Endothelial cell of umbilical vein (primary cell): ENCODE results near the gene OST4. TPM values are rescaled to one million over a fixed set of nuclear protein-coding genes. Genes with fewer than 3 reads are reported as not detected.

Source experiments
- BruUV-seq: library from RNA; stranded (reverse); fragments of 400-500 nt; replicated peaks from 2 replicates; lab custom pipeline; 2021; lab: Mats Ljungman, UMichigan
- CTCF ChIA-PET: fragments of 300-600, 350-600 bp; sonication (Branson Sonifier 250); formaldehyde crosslinking; loops from one replicate; lab custom pipeline; 2021; ENCODE audit warnings: antibody characterized with exemption, inconsistent platforms; lab: Charles Lee
- POLR2A ChIA-PET: fragments of 300-600, 350-600 bp; sonication (Branson Sonifier 250); formaldehyde crosslinking; loops from one replicate; lab custom pipeline; 2021; ENCODE audit warnings: antibody characterized with exemption, inconsistent platforms; lab: Charles Lee
- DNase-seq: peaks from one replicate; pipeline ENCODE4 v3.0.0-alpha.2; 2011; ENCODE audit warnings: low read depth, low spot score
- FAIRE-seq: peaks from 2 replicates; lab custom pipeline; 2011; peaks lifted over from hg19 to GRCh38; lab: Jason Lieb, UNC
- H2AFZ ChIP-seq: 2 replicates; pipeline ENCODE4 v1.6.0; 2012; ENCODE audit warnings: low read depth, low read length, control low read depth, inconsistent platforms
- H3K27ac ChIP-seq: 2 replicates; pipeline ENCODE4 v1.5.1; 2011; ENCODE audit warnings: low read depth, mild to moderate bottlenecking, control low read depth, low read length, moderate library complexity; ENCODE audit not compliant: insufficient read depth
- H3K27me3 ChIP-seq, 2 experiments: 2 replicates each; pipeline versions ENCODE4 v1.6.0 to v1.6.1; 2011; ENCODE audit warnings: low read length in 2 of 2, mixed read lengths in 1 of 2; ENCODE audit not compliant: control insufficient read depth in 2 of 2, insufficient read depth in 2 of 2
- H3K36me3 ChIP-seq, 2 experiments: 2 replicates in 1 of 2; 3 replicates in 1 of 2; pipeline ENCODE4 v1.5.1; 2011; ENCODE audit warnings: low read length in 2 of 2, mild to moderate bottlenecking in 1 of 2, moderate library complexity in 1 of 2; ENCODE audit not compliant: control insufficient read depth in 2 of 2, insufficient read depth in 2 of 2; ENCODE audit errors: extremely low read depth in 1 of 2
- H3K4me1 ChIP-seq: 3 replicates; pipeline ENCODE4 v1.5.1; 2011; ENCODE audit warnings: mild to moderate bottlenecking, low read length; ENCODE audit not compliant: control insufficient read depth, insufficient read depth; ENCODE audit errors: extremely low read depth
- H3K4me2 ChIP-seq: 2 replicates; pipeline ENCODE4 v1.6.1; 2011; ENCODE audit warnings: low read length, control low read depth, mixed read lengths; ENCODE audit not compliant: insufficient read depth
- H3K4me3 ChIP-seq, 3 experiments: fragments of 200-600 bp in 1 of 3; sonication (generic), shearing (Covaris generic) in 1 of 3; replicated peaks in 1 of 3; 2 replicates each; pipeline ENCODE4 v1.5.1; 2011 to 2016; ENCODE audit warnings: control low read depth in 3 of 3, low read length in 3 of 3, mild to moderate bottlenecking in 2 of 3, inconsistent platforms in 1 of 3, low read depth in 1 of 3, moderate library complexity in 1 of 3; ENCODE audit not compliant: insufficient read depth in 1 of 3
- H3K79me2 ChIP-seq: 2 replicates; pipeline ENCODE4 v1.6.0; 2012; ENCODE audit warnings: low read length, inconsistent platforms; ENCODE audit not compliant: control insufficient read depth, insufficient read depth
- H3K9ac ChIP-seq: replicated peaks from 2 replicates; pipeline ENCODE3; 2011; ENCODE audit warnings: low read length, control low read depth; ENCODE audit not compliant: insufficient read depth; ENCODE audit errors: extremely low read depth
- H3K9me1 ChIP-seq: replicated peaks from 3 replicates; pipeline ENCODE4 v1.6.0; 2011; ENCODE audit warnings: mild to moderate bottlenecking, low read length; ENCODE audit not compliant: control insufficient read depth, insufficient read depth; ENCODE audit errors: extremely low read depth
- H3K9me3 ChIP-seq: replicated peaks from 2 replicates; pipeline ENCODE4 v1.5.1; 2012; ENCODE audit warnings: low read length, inconsistent platforms; ENCODE audit not compliant: control insufficient read depth, insufficient read depth
- H4K20me1 ChIP-seq: replicated peaks from 2 replicates; pipeline ENCODE3; 2011; ENCODE audit warnings: mild to moderate bottlenecking, low read length; ENCODE audit not compliant: control insufficient read depth, insufficient read depth; ENCODE audit errors: extremely low read depth
- EZH2 ChIP-seq: IDR thresholded peaks from 2 replicates; pipeline ENCODE4 v1.6.1; 2012; ENCODE audit warnings: borderline replicate concordance, low read depth, mild to moderate bottlenecking, moderate library complexity, low read length, inconsistent platforms; ENCODE audit not compliant: severe bottlenecking
- FOS ChIP-seq: IDR thresholded peaks from 2 replicates; pipeline ENCODE4 v1.6.1; 2011; ENCODE audit warnings: mild to moderate bottlenecking, low read length, moderate library complexity, borderline replicate concordance; ENCODE audit not compliant: insufficient read depth
- GATA2 ChIP-seq: IDR thresholded peaks from 2 replicates; pipeline ENCODE4 v1.7.0; 2011; ENCODE audit warnings: low read depth, mild to moderate bottlenecking, moderate library complexity, mixed read lengths, low read length; ENCODE audit not compliant: insufficient read length, insufficient read depth
- JUN ChIP-seq: IDR thresholded peaks from 2 replicates; pipeline ENCODE4 v1.6.1; 2011; ENCODE audit warnings: borderline replicate concordance, low read depth; ENCODE audit not compliant: insufficient read length, insufficient read depth
- MAX ChIP-seq: IDR thresholded peaks from 2 replicates; pipeline ENCODE4 v1.6.1; 2011; ENCODE audit not compliant: insufficient read depth, insufficient read length
- MYC ChIP-seq: IDR thresholded peaks from one replicate; pipeline ENCODE4 v1.6.1; 2011; ENCODE audit warnings: mild to moderate bottlenecking, low read depth, low read length
- POLR2A ChIP-seq: IDR thresholded peaks from 2 replicates; pipeline ENCODE4 v1.6.1; 2012; ENCODE audit warnings: low read depth, mild to moderate bottlenecking, control low read depth, low read length
- POLR2AphosphoS5 ChIP-seq: IDR thresholded peaks from 2 replicates; pipeline ENCODE4 v1.6.1; 2012; ENCODE audit warnings: low read depth, mild to moderate bottlenecking, control low read depth, low read length, moderate library complexity; ENCODE audit not compliant: insufficient read depth
- dilution Hi-C: fragments of 300-500 bp; cut with MboI; formaldehyde crosslinking; loops from one replicate; pipeline ENCODE4 v1.15.0; 2019; ENCODE audit warnings: low sequenced_read_pairs; ENCODE audit not compliant: extremely low pct_ligation_motif_present
- intact Hi-C: fragments of 100-400 bp; cut with micrococcal nuclease; formaldehyde crosslinking; loops from one replicate; pipeline ENCODE4 v1.10.0; 2022
- polyA plus RNA-seq, 4 experiments: library from polyadenylated mRNA; depleted of rRNA in 3 of 4; stranded (reverse) in 3 of 4; unstranded in 1 of 4; fragments of >200 nt; gene quantifications; 2 replicates each; pipeline versions ENCODE4 v1.2.1 to v1.2.3, GENCODE V29; 2011 to 2012; ENCODE audit warnings: missing spikeins in 1 of 4
- total RNA-seq: library from RNA; stranded (reverse); gene quantifications from 2 replicates; pipeline ENCODE4 v1.2.3, GENCODE V29; 2021
- TF ChIP-seq, protein P1 (sequence below), 2 donors: IDR thresholded peaks; 1 replicate in 1 of 2; 2 replicates in 1 of 2; pipeline ENCODE4 v1.5.1; 2011; ENCODE audit warnings: low read length in 2 of 2, mild to moderate bottlenecking in 2 of 2, moderate library complexity in 2 of 2, control low read depth in 1 of 2, inconsistent platforms in 1 of 2, low read depth in 1 of 2; ENCODE audit not compliant: insufficient read depth in 1 of 2; ENCODE audit errors: extremely low read depth in 1 of 2

Gene OST4
- total and polyA plus RNA-seq, 2 donors (not counting 3 experiments of a cell fraction or from before 2014, with no cell fraction given) = 415 to 1,189 TPM

DNA sequence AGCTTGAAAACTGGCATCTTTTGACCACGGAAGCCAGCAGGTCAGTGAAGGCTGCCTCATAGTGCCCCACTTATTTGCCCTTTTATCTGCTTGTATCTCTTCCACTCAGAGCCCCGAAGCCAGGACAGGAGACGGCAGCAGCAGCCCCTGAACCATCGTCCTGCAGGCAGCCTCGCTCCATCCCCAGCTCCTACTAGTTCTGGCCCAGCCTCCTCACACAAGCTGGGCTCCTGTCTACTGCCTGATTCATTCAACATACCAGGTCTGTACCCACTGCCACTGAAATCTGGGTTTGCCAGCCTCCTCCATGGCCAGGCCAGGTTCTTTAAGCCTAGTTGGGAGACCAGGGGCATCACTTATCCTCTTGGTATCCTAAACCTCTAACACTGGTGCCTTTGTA, 4.1 kb downstream of the OST4 start:
- CTCF ChIA-PET = interaction anchor here (0.8 kb wide), 1 partner anchor 11 kb away, joined by 3 read pairs; no protein-coding TSS in a partner anchor
- dilution Hi-C loops = no loop called here
- no peak for DNase-seq
- Histone ChIP-seq H3K27me3 (no peaks in the 10 kb centered on the region), H3K27ac (no peak overlapping the region), H4K20me1 (no peaks in the 10 kb centered on the region), H3K4me1 (peaks cover 33% of the 10 kb centered on the region), H3K79me2 (peaks cover 34% of the 10 kb centered on the region), H3K4me3 (no peak overlapping the region), H3K9me3 (no peaks in the 10 kb centered on the region), H3K4me2 (no peak overlapping the region), H2AFZ (no peak overlapping the region), H3K36me3 (peaks cover 13 to 28% of the 10 kb centered on the region in 2 experiments), H3K9ac (no peak overlapping the region), H3K9me1 (no peaks in the 10 kb centered on the region)
- intact Hi-C loops = no loop called here
- FAIRE-seq = no peak
- POLR2A ChIA-PET = interaction anchor here (0.7 kb wide), 1 partner anchor 56 kb away, joined by 4 read pairs; no protein-coding TSS in a partner anchor
- no peak for TF ChIP-seq POLR2AphosphoS5
- no peak for TF ChIP-seq MYC
- no peak for TF ChIP-seq FOS
- TF ChIP-seq EZH2 = no peak
- no peak for TF ChIP-seq GATA2
- TF ChIP-seq POLR2A = no peak
- TF ChIP-seq MAX = no peak
- TF ChIP-seq JUN = no peak
- TF ChIP-seq, protein P1, sequence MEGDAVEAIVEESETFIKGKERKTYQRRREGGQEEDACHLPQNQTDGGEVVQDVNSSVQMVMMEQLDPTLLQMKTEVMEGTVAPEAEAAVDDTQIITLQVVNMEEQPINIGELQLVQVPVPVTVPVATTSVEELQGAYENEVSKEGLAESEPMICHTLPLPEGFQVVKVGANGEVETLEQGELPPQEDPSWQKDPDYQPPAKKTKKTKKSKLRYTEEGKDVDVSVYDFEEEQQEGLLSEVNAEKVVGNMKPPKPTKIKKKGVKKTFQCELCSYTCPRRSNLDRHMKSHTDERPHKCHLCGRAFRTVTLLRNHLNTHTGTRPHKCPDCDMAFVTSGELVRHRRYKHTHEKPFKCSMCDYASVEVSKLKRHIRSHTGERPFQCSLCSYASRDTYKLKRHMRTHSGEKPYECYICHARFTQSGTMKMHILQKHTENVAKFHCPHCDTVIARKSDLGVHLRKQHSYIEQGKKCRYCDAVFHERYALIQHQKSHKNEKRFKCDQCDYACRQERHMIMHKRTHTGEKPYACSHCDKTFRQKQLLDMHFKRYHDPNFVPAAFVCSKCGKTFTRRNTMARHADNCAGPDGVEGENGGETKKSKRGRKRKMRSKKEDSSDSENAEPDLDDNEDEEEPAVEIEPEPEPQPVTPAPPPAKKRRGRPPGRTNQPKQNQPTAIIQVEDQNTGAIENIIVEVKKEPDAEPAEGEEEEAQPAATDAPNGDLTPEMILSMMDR (IDR thresholded peaks at IDR 0.05; ENCODE audit: extremely low read depth in 1 of 2, insufficient read depth in 1 of 2, low read depth in 1 of 2, low read length in 2 of 2) = no peak
- no TSS peak for BruUV-seq
